ENCODE data around the gene GPR108. TPM values are rescaled to one million over a fixed set of nuclear protein-coding genes. Genes with fewer than 3 reads are reported as not detected.

GPR108 gene
- total and polyA plus RNA-seq, 2 of the 8 experiments (the other 6 are each of a cell fraction or from before 2014, with no cell fraction given) = 34.9 to 46.0 TPM

GRCh38 chr19:6712692-6713670 lies 24.4 kb downstream of the GPR108 start:
- peaks cover 14% of the 10 kb centered on the region for H3K23me2 ChIP-seq (ENCODE audit: low read depth, low read length)
- no peaks in the 10 kb centered on the region; a peak in 1 of 8 replicates for H3K36me3 ChIP-seq (ENCODE audit: control insufficient read depth in 2 of 4, insufficient read depth in 4 of 4, low read length in 3 of 4)
- no peak overlapping the region for H4K91ac ChIP-seq (replicated peaks; ENCODE audit: insufficient read length, low read length)
- no peak overlapping the region for H2BK20ac ChIP-seq (ENCODE audit: low read length)
- FAIRE-seq (no peak), DNase-seq (ENCODE audit: low read depth in 1 of 2, low spot score in 2 of 2) (no peak)
- H2BK12ac ChIP-seq (ENCODE audit: low read depth, low read length) = 0 out of 2 replicates have a peak overlapping the region, but pooled peaks have one; percentile 12
- no peak overlapping the region for H3K4ac ChIP-seq (replicated peaks; ENCODE audit: insufficient read length, low read depth, low read length)
- H3K9me3 ChIP-seq (ENCODE audit: insufficient read depth in 2 of 2, low read depth in 1 of 2, low read length in 1 of 2) = no peaks in the 10 kb centered on the region
- H4K20me1 ChIP-seq (replicated peaks in 1 of 2; ENCODE audit: control insufficient read depth in 1 of 2, insufficient read depth in 2 of 2, low read length in 2 of 2) = peaks cover 0 to 6% of the 10 kb centered on the region in 2 experiments
- H3K4me1 ChIP-seq (replicated peaks in 1 of 4; ENCODE audit: control insufficient read depth in 3 of 4, insufficient read depth in 4 of 4, low read length in 3 of 4) = peaks cover 0 to 14% (median 4%) of the 10 kb centered on the region in 4 experiments; a peak in 6 of 7 replicates
- no peaks in the 10 kb centered on the region; a peak in 1 of 4 replicates for H3K79me2 ChIP-seq (ENCODE audit: control insufficient read depth in 1 of 2, insufficient read depth in 2 of 2, low read length in 2 of 2)
- no peak overlapping the region for H4K8ac ChIP-seq (ENCODE audit: extremely low read depth, insufficient read depth, low read length)
- no peak overlapping the region for H2BK120ac ChIP-seq (replicated peaks; ENCODE audit: low read depth, low read length)
- TF ChIP-seq CTCF (IDR thresholded peaks at IDR 0.05; ENCODE audit: control extremely low read depth in 1 of 3, insufficient read depth in 1 of 3, low read depth in 1 of 3, low read length in 3 of 3) = no peak
- TF ChIP-seq RXRA (IDR thresholded peaks at IDR 0.05; ENCODE audit: insufficient read depth, low read depth, low read length) = no peak
- H2BK5ac ChIP-seq (ENCODE audit: low read depth, low read length) = no peak overlapping the region
- no peak overlapping the region for H3K56ac ChIP-seq (replicated peaks; ENCODE audit: insufficient read length, low read depth, low read length)
- ChIA-PET CTCF (ENCODE audit: partially characterized antibody) (interaction anchor here (1.2 kb wide), 1 partner anchor 24 kb away, joined by 3 read pairs; the partner anchor contains the start of gene GPR108), POLR2A (ENCODE audit: partially characterized antibody) (no interaction called here)
- H3K23ac ChIP-seq (ENCODE audit: insufficient read length) = no peak overlapping the region
- no peaks in the 10 kb centered on the region for H3K79me1 ChIP-seq (ENCODE audit: low read depth, low read length)
- H3K14ac ChIP-seq (ENCODE audit: insufficient read length) = no peak overlapping the region
- no peak overlapping the region for H3K4me3 ChIP-seq (ENCODE audit: extremely low read depth in 1 of 4, insufficient read depth in 2 of 4, low read depth in 3 of 4, low read length in 4 of 4)
- H3K4me2 ChIP-seq (ENCODE audit: insufficient read depth in 1 of 2, low read depth in 2 of 2, low read length in 2 of 2) = no peak overlapping the region
- H4K5ac ChIP-seq (ENCODE audit: insufficient read length, low read depth, low read length) = no peak overlapping the region
- no peak overlapping the region for H2AFZ ChIP-seq (ENCODE audit: low read length)
- no peak overlapping the region for H2BK15ac ChIP-seq (ENCODE audit: low read length)
- H3K27ac ChIP-seq (ENCODE audit: low read depth, low read length) = no peak overlapping the region
- H3K27me3 ChIP-seq (replicated peaks in 1 of 4; ENCODE audit: control insufficient read depth in 3 of 4, extremely low read depth in 1 of 4, insufficient read depth in 3 of 4, low read length in 3 of 4) = peaks cover 0 to 22% (median 18%) of the 10 kb centered on the region in 4 experiments; a peak in 6 of 7 replicates
- WGBS, 2 experiments (ENCODE audit: extremely low coverage in 1 of 2, insufficient coverage in 1 of 2, insufficient read length in 1 of 2, insufficient replicate concordance in 2 of 2, low coverage in 1 of 2, low lambda C conversion rate in 2 of 2, missing lambda C conversion rate in 1 of 2) = 85% methylated on average over 11 of the region's 20 CpGs; no CpG with 5 or more reads in 1 of the 2 experiments
- H3K18ac ChIP-seq (ENCODE audit: extremely low read depth, low read length) = no peak overlapping the region
- H3K9ac ChIP-seq (replicated peaks in 1 of 4; ENCODE audit: extremely low read depth in 1 of 4, low read depth in 3 of 4, low read length in 3 of 4) = no peak overlapping the region
- no peak overlapping the region for H2AK5ac ChIP-seq (ENCODE audit: low read depth, low read length)
